Left ventricle myocardium inferior (tissue), 1 donor: ENCODE measurements around the gene MED16. TPM values are rescaled to one million over a fixed set of nuclear protein-coding genes. Genes with fewer than 3 reads are reported as not detected.

ENCODE experiments used
- DNase-seq: peaks from one replicate; pipeline ENCODE4 v3.0.0-alpha.2; 2020
- H3K27ac ChIP-seq: fragments of 200-600 bp; replicated peaks from 2 replicates; pipeline ENCODE4 v1.8.0; 2021
- H3K27me3 ChIP-seq: fragments of 200-600 bp; 2 replicates; pipeline ENCODE4 v1.8.0; 2021; ENCODE audit warnings: low read depth
- H3K36me3 ChIP-seq: fragments of 200-600 bp; 2 replicates; pipeline ENCODE4 v1.8.0; 2021
- H3K4me1 ChIP-seq: fragments of 200-600 bp; 2 replicates; pipeline ENCODE4 v1.8.0; 2021
- H3K4me3 ChIP-seq: fragments of 200-600 bp; 2 replicates; pipeline ENCODE4 v1.8.0; 2021; ENCODE audit warnings: mild to moderate bottlenecking, moderate library complexity
- H3K9me3 ChIP-seq: fragments of 200-600 bp; replicated peaks from 2 replicates; pipeline ENCODE4 v1.8.0; 2021
- intact Hi-C: fragments of 100-400 bp; cut with micrococcal nuclease; formaldehyde crosslinking; loops from one replicate; pipeline ENCODE4 v1.11.0; 2022
- total RNA-seq: library from RNA; stranded (reverse); fragmentation: NEBNext Ultra II Directional; extraction: Animal tissue kit (Norgen Biotek cat#: 25700); gene quantifications from one replicate; pipeline ENCODE4 v1.2.1, GENCODE V29; 2021
- TF ChIP-seq, protein P1 (sequence below): fragments of 200-600 bp; IDR thresholded peaks from 2 replicates; pipeline ENCODE4 v1.8.0; 2021; ENCODE audit warnings: antibody characterized with exemption, mild to moderate bottlenecking, borderline replicate concordance
- donor health status: DM: no; HTN: yes; CAD: no; lungs with severe emphysema.

Gene MED16
- total RNA-seq, 1 donor from 2014 or later: 19.4 TPM

DNA sequence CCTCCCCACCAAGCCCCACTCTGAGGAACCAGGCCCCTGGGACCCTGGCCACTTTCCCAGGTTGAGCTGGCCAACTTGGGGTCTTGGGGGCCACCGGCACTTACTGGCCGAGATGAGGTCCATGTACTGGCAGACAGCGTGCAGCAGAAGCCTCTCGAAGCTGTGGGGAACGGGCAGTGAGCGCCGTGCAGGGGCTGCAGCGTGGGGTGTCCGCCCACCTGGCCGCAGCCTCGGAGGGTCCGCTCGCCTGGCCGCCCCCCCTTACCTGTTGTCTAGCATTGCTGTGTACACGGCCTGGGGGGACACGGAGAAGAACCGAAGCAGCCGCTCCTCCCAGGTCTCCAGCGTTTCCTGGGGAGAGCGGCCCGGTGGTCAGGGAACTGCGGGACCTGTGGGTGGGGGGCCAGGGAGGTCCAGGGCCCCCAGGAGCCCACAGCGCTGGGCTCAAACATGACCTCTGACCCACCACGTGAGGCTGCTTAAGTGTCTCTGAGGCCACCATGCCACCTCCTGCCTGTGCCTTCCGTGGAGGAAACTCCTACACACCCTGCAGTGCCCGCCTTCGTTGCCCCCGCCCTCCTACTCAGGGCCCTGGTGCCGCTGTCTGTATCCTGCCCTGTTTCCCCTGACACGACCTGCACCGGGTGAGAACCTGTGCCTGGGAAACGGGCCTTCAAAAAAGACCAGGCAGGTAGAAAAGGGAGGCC, 6.5 kb upstream of the MED16 start:
- Histone ChIP-seq H3K36me3 (peaks cover 30% of the 10 kb centered on the region), H3K27me3 (no peaks in the 10 kb centered on the region), H3K9me3 (no peaks in the 10 kb centered on the region), H3K4me3 (no peak overlapping the region), H3K4me1 (no peaks in the 10 kb centered on the region), H3K27ac (no peak overlapping the region)
- intact Hi-C loops: no loop called here
- no peak for DNase-seq
- TF ChIP-seq, protein P1, sequence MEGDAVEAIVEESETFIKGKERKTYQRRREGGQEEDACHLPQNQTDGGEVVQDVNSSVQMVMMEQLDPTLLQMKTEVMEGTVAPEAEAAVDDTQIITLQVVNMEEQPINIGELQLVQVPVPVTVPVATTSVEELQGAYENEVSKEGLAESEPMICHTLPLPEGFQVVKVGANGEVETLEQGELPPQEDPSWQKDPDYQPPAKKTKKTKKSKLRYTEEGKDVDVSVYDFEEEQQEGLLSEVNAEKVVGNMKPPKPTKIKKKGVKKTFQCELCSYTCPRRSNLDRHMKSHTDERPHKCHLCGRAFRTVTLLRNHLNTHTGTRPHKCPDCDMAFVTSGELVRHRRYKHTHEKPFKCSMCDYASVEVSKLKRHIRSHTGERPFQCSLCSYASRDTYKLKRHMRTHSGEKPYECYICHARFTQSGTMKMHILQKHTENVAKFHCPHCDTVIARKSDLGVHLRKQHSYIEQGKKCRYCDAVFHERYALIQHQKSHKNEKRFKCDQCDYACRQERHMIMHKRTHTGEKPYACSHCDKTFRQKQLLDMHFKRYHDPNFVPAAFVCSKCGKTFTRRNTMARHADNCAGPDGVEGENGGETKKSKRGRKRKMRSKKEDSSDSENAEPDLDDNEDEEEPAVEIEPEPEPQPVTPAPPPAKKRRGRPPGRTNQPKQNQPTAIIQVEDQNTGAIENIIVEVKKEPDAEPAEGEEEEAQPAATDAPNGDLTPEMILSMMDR: no peak

DNA sequence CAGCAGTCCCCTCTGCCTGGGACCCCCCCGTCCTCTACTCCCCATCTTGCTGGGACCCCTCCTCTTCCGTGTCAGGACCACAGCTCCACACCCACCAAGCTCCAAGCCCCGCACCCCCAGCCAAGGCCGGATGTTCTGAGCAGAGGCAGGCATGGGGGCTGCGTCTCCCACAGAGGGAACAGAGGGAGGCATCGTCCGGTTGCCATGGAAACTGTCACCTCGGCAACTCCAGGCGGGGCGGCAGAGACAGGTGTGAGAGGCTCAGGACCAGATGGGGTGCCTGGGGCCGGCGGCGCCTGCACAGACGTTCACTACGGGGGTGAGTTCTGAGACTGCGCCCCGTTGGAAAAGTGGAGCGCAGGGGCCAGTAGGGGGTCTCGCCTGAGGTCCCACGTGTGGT, 5.7 kb upstream of the MED16 start:
- intact Hi-C loops: no loop called here
- Histone ChIP-seq H3K9me3 (no peaks in the 10 kb centered on the region), H3K4me3 (no peak overlapping the region), H3K36me3 (peaks cover 30% of the 10 kb centered on the region), H3K27me3 (no peaks in the 10 kb centered on the region), H3K27ac (no peak overlapping the region), H3K4me1 (peaks cover 3% of the 10 kb centered on the region)
- TF ChIP-seq, protein P1: no peak
- no peak for DNase-seq

DNA sequence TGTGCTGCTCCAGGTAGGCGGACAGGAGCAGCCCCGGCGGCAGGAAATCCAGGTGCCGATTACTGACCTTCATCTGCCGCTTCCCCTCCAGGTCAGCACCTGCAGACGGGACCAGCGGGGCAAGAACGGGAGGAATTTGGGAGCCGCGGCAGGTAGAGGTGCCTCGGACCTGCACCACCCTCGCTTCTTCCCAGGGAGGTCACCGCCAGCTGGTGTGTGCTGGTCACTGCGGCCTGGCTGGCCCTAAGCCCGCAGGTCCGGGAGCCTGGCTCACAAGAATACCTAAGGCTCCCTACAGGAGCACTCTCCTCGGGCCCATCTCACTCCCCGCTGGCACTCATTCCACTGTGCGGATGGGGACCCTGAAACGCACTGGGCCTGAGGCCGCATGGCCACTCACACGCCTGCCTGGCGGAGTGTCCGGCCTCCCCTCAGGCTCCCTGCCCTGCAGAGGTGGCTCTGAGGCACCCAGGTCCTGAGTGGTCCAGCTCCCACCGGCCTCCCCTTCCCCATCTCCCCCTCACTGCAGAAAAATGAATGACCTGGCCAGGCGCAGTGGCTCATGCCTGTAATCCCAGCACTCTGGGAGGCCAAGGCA, 4.6 kb upstream of the MED16 start:
- no peak overlapping the region for H3K27ac ChIP-seq
- peaks cover 9% of the 10 kb centered on the region for H3K4me1 ChIP-seq
- peaks cover 30% of the 10 kb centered on the region for H3K36me3 ChIP-seq
- intact Hi-C loops: no loop called here
- TF ChIP-seq, protein P1: no peak
- no peak for DNase-seq
- no peaks in the 10 kb centered on the region for H3K27me3 ChIP-seq
- no peak overlapping the region for H3K4me3 ChIP-seq
- H3K9me3 ChIP-seq: no peaks in the 10 kb centered on the region

DNA sequence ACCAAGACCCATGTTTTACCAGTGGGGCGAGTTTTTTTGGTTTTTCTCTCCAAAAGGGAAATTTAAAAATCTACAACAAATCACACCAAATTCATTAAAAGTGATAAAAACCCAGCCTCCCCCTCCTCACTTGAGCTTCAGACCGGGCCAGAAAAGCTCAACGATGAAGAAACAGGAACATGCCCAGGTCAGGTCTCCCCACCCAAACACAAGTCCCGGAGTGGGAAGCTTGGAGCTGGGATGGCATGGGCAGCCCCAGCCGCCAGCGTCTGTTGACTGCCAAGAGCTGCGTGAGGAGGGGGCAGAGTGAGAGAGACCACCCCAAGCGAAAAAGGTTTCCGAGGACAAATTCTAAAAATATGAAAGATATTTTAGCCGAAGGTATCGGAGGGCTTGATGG, 4.0 kb upstream of the MED16 start:
- no peak overlapping the region for H3K27ac ChIP-seq
- DNase-seq: no peak
- intact Hi-C loops: no loop called here
- peaks cover 14% of the 10 kb centered on the region for H3K4me1 ChIP-seq
- peaks cover 27% of the 10 kb centered on the region for H3K36me3 ChIP-seq
- H3K27me3 ChIP-seq: no peaks in the 10 kb centered on the region
- TF ChIP-seq, protein P1: no peak
- H3K9me3 ChIP-seq: no peaks in the 10 kb centered on the region
- H3K4me3 ChIP-seq: no peak overlapping the region

DNA sequence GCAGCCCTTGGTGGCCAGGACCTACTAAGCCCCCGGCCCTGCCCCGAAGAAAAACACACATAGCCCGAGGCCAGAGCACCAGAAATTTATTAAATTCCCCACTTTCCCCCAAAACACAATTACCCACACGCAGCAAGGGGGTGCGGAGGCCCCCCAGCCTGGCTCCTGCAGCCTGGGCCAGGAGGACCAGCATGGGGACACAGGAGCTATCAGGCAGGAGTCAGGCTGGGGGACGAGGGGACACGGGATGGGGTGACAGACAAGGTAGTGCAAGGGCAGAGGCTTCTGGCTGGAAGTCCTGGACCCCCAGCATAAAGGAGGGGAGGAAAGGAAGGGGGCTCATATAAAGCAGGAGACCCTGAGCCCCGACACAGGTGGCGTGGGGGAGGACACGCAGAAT, 3.4 kb upstream of the MED16 start:
- no peaks in the 10 kb centered on the region for H3K9me3 ChIP-seq
- no peak for DNase-seq
- H3K27me3 ChIP-seq: no peaks in the 10 kb centered on the region
- H3K4me1 ChIP-seq: peaks cover 17% of the 10 kb centered on the region
- no peak overlapping the region for H3K4me3 ChIP-seq
- TF ChIP-seq, protein P1: no peak
- peaks cover 24% of the 10 kb centered on the region for H3K36me3 ChIP-seq
- intact Hi-C loops: no loop called here
- H3K27ac ChIP-seq: no peak overlapping the region
